Activated CD4-positive, alpha-beta T cell treated with anti-CD3 and anti-CD28 coated beads for 1 hour (primary cell): Measurements from ENCODE around the gene RHOV.

Source experiments
- DNase-seq: peaks from one replicate; pipeline ENCODE4 v3.0.0-alpha.2; 2020

The RHOV gene

DNA sequence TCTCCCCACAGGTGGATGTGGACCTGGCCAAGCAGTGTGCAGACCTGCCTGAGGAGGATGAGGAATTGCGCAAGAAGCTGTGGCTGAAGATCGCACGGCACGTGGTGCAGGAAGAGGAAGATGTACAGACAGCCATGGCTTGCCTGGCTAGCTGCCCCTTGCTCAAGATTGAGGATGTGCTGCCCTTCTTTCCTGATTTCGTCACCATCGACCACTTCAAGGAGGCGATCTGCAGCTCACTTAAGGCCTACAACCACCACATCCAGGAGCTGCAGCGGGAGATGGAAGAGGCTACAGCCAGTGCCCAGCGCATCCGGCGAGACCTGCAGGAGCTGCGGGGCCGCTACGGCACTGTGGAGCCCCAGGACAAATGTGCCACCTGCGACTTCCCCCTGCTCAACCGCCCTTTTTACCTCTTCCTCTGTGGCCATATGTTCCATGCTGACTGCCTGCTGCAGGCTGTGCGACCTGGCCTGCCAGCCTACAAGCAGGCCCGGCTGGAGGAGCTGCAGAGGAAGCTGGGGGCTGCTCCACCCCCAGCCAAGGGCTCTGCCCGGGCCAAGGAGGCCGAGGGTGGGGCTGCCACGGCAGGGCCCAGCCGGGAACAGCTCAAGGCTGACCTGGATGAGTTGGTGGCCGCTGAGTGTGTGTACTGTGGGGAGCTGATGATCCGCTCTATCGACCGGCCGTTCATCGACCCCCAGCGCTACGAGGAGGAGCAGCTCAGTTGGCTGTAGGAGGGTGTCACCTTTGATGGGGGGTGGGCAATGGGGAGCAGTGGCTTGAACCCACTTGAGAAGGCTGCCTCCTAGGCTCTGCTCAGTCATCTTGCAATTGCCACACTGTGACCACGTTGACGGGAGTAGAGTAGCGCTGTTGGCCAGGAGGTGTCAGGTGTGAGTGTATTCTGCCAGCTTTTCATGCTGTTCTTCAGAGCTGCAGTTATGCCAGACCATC lies 28.8 kb upstream of the RHOV start:
- no peak for DNase-seq

DNA sequence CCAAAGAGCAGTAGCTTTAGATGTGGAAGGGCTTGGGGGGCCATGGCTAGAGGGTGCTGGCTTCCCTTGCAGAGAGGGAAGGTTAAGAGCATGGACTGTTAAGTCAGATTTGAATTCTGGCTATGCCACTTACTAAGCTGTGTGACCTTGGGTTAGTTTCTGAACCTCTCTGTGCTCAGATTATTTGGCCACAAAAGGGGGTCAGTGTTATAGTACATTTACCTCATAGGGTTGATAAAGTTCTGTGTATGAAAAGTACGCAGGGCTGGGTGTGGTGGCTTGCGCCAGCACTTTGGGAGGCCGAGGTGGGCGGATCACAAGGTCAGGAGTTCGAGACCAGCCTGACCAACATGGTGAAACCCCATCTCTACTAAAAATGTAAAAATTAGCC lies 27.0 kb upstream of the RHOV start:
- DNase-seq = no peak

DNA sequence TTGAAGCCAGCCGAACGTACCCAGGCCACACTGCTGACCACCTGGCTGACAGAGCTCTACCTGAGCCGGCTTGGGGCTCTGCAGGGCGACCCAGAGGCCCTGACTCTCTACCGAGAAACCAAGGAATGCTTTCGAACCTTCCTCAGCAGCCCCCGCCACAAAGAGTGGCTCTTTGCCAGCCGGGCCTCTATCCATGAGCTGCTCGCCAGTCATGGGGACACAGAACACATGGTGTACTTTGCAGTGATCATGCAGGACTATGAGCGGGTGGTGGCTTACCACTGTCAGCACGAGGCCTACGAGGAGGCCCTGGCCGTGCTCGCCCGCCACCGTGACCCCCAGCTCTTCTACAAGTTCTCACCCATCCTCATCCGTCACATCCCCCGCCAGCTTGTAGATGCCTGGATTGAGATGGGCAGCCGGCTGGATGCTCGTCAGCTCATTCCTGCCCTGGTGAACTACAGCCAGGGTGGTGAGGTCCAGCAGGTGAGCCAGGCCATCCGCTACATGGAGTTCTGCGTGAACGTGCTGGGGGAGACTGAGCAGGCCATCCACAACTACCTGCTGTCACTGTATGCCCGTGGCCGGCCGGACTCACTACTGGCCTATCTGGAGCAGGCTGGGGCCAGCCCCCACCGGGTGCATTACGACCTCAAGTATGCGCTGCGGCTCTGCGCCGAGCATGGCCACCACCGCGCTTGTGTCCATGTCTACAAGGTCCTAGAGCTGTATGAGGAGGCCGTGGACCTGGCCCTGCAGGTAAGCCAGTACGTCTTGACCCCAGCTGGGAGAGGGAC lies 26.4 kb upstream of the RHOV start:
- DNase-seq = no peak

DNA sequence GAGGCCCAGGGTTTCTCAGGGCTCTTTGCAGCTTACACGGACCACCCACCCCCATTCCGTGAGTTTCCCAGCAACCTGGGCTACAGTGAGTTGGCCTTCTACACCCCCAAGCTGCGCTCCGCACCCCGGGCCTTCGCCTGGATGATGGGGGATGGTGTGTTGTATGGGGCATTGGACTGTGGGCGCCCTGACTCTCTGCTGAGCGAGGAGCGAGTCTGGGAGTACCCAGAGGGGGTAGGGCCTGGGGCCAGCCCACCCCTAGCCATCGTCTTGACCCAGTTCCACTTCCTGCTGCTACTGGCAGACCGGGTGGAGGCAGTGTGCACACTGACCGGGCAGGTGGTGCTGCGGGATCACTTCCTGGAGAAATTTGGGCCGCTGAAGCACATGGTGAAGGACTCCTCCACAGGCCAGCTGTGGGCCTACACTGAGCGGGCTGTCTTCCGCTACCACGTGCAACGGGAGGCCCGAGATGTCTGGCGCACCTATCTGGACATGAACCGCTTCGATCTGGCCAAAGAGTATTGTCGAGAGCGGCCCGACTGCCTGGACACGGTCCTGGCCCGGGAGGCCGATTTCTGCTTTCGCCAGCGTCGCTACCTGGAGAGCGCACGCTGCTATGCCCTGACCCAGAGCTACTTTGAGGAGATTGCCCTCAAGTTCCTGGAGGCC lies 25.6 kb upstream of the RHOV start:
- DNase-seq = no peak

DNA sequence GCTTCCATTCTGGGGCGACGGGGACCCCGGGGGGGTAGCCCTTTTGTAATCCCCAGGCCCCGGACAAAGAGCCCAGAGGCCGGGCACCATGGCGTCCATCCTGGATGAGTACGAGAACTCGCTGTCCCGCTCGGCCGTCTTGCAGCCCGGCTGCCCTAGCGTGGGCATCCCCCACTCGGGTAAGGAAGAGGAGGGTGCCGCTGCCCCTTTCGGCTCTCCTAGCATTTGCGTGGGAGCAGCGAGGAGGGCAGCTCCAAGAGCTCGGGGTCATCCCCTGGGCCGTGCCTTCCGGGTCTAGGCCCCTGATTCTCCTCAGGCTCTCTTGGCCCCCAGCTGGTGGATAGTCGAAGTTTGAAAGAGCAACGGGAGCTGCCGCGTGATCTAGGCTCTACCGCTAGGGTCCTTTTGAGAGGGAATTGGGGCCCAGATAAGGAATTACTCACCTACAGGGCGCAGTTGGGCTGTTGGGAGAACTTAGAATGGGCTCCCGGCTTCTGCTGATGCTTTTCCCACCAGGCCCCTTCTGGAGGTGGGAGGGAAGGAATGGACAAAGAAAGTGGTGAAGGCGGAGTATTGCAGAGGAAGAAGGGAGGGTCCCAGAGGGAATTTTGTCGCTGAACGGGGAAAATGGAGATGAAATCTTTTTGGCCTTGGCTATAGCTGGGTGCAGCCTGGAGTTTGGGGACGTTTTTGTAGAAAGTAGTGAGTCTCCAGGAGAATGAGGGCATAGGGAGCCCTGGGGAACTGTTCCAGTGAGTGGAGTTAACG lies 20.8 kb upstream of the RHOV start:
- peak; percentile 41 for DNase-seq

DNA sequence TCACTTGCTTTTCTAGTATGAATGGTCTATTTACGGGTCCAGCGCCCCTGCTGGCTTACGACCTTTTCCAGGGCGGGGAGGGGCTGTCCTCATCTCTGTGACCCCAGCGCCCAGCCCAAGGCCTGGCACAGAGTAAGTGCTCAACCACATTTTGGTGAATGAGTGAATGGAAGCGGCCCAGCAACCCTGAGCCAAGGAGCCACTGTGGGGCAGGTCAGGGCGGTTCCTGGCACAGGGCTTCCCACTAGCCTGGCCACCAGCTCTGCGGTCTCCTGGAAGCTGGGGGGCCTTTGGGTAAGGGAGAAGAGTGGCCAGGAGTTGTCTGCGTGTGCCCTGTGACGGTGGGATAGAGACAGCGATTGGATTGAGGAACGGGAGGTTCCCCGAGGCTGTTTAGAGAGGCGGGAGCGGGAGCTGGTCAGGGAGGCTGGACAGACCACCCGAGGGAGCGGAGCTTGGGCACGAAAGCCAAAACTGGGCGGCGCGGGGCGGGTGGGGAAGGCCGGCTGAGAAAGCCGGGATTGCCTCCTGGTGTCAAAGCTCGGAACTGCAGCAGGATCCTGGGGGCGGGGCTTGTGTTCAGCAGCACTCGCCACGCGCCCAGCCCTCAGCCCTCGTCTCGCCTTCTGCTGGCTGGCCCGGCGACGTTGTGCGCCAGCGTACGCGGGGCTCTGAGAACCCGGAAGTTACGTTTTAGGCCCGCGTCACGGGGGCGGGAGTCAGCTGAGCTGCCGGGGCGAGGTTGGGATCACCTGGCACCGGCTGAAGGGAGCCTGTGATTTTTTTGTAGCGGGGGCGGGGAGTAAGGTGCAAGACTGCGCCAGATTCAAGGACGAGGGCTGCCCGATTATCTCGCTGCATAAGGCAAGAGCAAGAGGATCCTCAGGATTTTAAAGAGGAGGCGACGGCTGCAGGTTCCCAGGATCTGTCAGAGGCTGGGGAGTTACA lies 20.0 kb upstream of the RHOV start, which contains the start of gene VPS18:
VPS18 (plus strand) TSS at position 718 of the 948 bp plus-strand sequence. CDS start 319 bp downstream, outside the sequence.
- DNase-seq = peak; percentile 98

DNA sequence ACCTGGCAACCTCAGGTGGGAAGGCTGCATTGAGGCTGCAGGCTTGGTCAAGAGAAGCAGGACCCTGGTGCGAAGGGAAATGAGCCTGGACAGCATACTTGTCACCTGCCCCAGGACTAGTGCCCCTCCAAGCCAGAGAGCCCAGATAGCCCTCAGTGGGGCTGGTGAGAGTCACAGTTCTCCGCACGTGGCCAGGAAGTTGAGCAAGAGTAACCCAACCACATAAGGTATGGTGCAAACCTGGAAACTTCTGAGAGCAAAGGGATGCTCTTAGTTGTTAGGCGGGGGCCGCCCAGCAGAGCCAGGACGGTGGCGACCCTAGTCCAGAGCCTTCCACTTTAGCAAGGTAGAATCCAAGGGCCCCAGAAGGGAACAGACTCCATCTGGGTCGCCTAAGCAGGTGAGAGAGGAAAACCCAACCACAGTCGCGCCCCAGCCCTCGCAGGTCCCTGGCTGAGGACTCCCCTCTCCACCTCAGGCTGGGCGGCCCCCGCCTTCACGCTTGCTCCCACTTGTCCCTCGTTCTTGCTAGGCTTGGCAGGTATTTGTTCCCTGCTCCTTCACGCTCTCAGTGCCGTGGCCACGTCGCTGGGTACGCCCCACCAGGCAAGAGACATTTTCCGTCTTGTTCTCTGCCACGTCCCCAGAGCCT lies 19.1 kb upstream of the RHOV start:
- DNase-seq = no peak

DNA sequence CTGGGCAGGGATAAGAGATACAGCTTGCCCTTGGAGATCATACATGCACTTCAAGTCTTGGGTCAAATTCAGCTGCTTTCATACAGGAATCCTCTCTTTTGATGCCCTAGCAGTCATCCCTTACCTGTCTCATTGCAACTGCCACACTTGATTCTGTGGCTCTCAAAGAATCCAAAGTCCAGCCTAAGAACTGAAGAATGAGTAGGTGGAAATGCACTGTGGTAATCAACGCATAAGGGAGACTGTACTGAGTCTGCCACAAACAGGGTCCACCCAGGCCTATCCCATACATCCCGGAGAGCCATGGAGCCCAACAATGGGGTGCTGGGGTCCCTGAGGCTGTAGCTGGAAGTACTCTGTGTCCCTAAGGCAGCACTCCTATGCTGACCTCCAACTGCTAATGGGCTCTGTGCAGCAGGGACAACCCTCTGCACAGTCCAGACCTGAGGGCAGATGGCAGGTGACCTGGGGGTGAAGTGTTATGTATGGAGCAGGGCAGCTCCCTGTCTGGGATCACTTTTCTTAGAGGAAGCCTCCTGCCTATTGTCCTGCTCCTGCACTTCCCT lies 18.5 kb upstream of the RHOV start:
- no peak for DNase-seq

DNA sequence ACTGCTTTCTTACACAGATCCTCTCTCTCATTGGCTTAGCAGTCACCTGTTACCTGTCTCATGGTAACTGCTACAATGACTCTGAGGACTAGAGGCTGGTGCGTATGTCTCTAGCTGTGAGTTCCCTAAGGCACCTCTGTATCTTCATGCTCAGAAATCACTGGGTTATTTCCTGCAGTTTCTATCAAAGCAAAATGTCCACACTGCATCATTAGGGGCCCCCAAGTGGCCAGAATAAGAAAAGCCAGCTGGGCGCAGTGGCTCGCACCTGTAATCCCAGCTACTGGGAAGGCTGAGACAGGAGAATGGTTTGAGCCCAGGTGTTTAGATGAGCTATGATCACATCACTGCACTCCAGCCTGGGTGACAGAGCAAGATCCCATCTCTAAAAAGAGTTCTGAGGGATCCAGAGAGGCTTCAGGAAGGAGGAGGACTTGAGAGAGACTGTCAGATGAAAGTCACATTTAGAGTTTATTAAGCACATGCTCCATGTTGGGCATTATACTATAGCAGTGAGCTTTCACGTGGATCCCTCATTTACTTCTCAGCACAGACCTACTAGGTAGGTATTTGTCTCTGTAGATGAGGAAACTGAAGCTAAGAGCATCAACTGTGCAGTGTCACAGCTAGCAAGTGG lies 17.9 kb upstream of the RHOV start:
- no peak for DNase-seq

DNA sequence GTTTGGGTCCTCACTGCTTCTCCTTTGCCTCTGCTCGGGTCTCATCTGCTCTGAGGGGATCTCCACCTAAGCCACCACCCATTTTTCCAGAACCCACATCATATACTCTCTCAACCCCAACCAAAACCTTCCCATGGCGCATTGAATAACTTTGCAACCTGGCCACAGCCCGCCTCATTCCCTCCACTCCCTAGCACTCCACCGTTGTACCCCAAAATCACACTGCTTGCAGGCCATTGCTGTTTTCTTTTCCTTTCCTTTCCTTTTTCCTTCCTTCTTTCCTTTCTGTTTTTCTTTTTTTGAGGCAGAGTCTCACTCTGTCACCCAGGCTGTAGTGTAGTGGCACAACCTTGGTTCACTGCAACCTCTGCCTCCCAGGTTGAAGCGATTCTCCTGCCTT lies 17.1 kb upstream of the RHOV start:
- no peak for DNase-seq

DNA sequence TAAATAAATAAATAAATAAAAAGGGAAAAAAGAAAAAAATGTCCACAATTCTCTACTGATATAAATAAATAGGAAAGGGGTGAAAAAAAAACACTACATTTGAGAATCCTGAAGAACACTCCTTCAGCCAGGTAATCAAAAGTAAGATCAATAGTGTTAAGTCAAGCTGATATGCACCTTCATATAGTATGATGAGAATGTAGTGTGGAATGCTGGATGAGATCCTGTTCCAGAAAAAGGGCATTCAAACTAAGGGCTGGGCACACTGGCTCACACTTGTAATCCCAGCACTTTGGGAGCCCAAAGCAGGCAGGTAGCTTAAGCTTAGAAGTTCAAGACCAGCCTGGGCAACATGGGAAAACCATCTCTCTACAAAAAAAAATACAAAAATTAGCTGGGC lies 15.1 kb upstream of the RHOV start:
- DNase-seq = no peak

DNA sequence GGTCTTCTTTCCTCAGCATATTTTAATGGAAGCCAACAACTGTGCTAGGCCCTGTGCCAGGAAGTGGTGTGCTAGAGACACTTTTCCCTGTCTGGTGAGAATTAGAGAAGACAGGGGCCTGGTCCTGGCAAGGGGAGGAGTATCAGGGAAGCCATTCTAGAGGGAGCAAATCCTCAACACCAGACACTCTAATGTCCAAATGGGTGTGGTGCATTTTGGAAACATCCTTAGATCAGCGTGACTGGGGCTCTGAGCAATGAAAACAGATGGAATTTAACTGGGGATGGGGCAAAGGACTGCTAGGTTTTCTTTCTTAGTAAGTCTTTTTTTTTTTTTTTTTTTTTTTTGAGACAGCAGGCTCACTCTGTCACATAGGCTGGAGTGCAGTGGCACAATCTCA lies 12.6 kb upstream of the RHOV start:
- no peak for DNase-seq

DNA sequence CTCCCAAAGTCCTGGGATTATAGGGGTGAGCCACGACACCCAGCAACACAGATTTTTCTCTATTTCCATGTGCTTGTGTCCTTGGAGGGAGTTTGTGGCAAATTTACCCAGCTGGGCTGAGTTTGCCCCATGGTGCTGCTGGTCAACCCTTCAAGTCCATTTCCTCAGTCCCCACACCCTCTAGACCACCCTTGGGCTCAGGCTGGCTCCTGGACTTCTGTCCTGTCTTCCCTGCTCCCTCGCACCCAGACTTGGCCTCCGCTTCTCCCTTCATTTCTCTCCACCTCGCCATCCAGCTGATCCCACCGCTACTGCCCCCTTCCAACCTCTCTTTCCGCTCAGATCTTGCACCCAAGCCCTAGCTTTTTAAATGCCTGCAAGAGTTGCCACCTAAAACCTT lies 7.3 kb upstream of the RHOV start:
- DNase-seq = no peak

DNA sequence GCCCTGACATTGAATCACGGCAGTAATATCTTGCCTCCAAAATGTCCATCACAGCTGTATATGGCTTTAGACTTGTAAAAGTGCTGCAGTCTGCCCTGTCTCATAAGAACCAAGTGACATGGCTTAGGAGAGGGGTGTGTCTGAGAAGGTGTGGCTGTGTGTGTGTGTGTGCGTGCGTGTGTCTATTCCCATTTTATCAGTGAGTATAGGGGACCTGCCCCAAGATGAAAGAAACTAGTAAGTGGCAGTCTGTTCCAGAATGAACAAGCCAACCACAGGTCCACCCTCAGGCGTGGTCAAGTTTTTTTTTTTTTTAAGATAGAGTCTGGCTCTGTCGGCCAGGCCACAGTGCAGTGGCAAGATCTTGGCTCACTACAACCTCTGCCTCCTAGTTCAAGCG lies 5.6 kb upstream of the RHOV start:
- DNase-seq = no peak

DNA sequence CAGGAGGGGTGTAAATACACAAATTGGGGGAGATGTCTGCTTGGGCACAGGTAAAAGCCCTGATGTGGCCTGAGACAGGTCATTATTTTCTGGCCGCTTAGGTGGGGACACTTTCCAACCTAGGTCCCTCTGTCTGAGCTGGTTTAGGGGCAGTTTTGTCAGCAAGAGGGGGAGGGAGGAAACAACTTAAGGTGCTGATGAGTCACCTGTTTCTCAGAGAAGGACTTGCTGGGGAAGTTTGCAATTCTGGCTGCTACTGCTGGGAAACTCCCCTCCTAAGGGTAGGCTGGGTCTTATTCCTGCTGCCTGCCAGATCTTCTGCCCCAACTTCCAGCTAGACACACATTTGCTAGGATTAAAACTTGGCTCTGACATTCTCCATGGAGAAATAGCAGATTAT lies 4.8 kb upstream of the RHOV start:
- no peak for DNase-seq

DNA sequence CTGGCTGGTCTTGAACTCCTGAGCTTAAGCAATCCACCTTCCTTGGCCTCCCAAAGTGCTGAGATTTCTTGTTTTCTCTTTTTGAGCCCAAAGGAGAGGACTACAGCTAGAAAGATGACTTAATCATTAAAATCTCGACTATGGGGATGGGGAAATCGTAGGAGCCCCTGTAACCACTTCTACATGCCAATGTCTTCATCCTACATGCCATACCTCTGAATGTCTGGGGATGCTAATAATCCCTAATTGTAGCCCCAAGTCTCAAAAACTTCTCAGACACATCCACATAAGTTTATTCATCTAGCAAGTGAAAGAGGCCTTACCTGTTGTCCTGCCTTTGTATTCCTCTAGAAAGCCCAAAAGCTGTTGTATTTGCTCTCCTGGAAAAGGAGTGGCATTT lies 3.7 kb upstream of the RHOV start:
- no peak for DNase-seq

DNA sequence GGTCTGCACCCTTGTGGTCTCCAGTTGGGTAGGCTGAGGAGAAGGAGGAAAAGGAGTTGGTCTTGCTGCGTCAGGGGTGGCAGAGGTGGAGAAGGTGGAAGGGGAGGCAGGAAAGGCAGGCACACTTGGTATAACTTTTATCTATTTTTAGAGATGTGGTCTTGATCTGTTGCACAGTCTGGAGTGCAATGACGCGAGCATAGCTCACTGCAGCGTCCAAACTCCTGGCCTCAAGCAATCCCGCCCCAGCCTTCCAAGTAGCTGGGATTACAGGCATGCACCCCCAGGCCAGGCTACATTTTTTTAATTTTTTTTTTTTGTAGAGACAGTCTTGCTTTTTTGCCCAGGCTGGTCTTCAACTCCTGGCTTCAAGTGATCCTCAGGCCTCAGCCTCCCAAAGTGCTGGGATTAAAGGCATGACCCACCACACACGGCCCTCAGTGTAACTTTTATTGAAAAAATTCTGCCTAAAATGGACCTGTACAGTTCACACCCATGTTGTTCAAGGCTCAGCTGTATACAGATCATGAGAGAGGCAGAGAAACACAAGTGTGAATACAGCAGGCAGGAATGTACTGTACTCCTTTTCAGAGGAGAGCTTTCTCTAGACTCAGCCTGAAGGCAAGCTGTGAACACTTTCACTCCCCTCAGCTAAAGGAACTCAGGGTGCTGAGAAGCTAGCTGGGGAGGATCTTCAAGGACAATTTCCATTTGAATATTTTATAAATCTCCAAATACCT lies 2.1 kb upstream of the RHOV start:
- DNase-seq = no peak

DNA sequence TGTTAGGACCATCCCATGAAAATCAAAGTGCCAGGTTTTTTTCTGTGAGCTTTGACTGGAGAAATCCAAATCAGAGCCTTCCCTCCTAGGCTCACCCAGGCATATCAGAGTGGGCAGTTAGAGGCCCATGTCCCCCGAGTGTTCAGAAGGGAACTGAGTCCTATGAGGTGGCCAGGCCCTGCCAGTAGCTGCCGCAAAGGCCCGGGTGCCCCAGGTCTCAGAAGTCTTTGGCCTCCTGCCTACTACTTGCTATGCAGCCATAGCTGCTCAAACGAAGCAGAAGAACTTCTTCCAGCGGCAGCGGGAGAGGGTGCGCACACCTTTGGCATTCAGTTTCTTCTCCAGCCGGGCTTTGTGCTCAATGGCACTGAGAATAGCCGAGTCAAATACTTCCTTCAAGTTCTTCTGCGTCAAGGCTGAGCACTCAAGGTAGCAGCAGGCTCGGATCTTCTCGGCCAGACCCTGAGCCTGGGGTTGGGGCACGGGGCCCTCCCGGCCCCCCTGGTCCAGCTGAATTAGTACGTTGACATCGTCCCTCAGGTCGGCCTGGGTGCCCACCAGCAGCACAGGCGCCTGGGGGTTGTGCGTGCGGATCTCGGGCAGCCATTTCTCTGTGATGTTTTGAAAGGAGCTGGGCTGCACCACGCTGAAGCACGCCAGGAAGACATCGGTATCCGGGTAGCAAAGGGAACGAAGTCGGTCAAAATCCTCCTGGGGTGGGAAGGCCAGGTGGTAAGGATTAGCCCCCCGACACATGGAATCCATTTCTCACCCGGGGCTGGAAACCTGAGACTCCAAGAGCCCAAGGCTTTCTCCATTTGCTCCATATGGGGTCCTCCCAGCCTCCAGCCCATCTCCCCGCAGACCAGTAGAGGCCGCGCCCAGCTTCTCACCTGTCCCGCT lies 992 bp downstream of the RHOV start:
- DNase-seq = no peak
